22Rv1 (cell line): ENCODE data around the gene C11orf86.

ENCODE experiments used
- ZFX ChIP-seq: fragments of 450-650 bp; IDR thresholded peaks from 2 replicates; pipeline ENCODE4 v1.6.1; 2017; ENCODE audit warnings: antibody characterized with exemption, borderline replicate concordance
- TF ChIP-seq, protein P1 (sequence below): fragments of 450-650 bp; IDR thresholded peaks from 2 replicates; pipeline ENCODE4 v1.5.1; 2017; ENCODE audit warnings: mild to moderate bottlenecking

DNA sequence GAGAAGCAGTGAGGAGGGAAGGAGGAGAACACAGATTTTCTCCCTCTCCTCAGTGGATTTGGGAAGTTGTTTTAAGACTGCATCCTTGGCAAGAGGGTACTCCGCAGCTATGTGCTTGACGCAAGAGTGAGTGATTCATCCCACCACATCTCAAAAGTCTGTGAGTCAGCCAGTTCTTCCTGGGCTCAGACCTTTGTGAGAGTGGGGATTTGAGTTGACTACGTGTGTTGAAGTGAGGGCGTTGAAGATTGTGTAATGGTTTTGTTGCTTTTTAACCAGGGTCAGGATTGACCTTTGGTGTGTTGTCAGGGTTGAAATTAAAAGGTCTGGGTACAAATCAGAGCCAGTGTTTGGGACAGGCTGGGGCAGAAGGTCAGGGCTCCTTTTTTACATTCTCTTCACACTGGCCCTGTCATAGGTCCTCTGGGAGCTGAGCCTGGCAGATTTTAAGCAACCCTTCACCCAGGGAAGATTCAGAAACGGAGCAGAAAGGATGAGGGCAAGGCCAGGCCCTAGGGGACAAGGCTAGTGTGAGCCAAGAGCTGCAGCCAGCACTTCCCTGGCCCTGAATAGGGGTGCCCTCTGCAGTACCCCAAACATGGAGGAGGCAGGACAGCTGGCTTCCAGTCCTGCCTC is 4.2 kb upstream of the C11orf86 start:
- TF ChIP-seq, protein P1, sequence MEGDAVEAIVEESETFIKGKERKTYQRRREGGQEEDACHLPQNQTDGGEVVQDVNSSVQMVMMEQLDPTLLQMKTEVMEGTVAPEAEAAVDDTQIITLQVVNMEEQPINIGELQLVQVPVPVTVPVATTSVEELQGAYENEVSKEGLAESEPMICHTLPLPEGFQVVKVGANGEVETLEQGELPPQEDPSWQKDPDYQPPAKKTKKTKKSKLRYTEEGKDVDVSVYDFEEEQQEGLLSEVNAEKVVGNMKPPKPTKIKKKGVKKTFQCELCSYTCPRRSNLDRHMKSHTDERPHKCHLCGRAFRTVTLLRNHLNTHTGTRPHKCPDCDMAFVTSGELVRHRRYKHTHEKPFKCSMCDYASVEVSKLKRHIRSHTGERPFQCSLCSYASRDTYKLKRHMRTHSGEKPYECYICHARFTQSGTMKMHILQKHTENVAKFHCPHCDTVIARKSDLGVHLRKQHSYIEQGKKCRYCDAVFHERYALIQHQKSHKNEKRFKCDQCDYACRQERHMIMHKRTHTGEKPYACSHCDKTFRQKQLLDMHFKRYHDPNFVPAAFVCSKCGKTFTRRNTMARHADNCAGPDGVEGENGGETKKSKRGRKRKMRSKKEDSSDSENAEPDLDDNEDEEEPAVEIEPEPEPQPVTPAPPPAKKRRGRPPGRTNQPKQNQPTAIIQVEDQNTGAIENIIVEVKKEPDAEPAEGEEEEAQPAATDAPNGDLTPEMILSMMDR, result no peak
- no peak for TF ChIP-seq ZFX
